GM21528 (cell line): ENCODE data around the gene PODXL2.
A peak's percentile ranks its signal among the peaks of the same experiment; 100 is the strongest.
"Not testable (repeated sequence)": the region's sequence is repeated elsewhere in the genome, so short reads cannot be mapped to it uniquely, and the experiment has no call there.

Source experiments
- ATAC-seq: cut with Tn5 transposase; IDR thresholded peaks from one replicate; pipeline ENCODE4 v1.9.1; 2021; ENCODE audit warnings: mild to moderate bottlenecking, moderate library complexity; ENCODE audit not compliant: unreplicated experiment, low FRiP score

Gene PODXL2

DNA sequence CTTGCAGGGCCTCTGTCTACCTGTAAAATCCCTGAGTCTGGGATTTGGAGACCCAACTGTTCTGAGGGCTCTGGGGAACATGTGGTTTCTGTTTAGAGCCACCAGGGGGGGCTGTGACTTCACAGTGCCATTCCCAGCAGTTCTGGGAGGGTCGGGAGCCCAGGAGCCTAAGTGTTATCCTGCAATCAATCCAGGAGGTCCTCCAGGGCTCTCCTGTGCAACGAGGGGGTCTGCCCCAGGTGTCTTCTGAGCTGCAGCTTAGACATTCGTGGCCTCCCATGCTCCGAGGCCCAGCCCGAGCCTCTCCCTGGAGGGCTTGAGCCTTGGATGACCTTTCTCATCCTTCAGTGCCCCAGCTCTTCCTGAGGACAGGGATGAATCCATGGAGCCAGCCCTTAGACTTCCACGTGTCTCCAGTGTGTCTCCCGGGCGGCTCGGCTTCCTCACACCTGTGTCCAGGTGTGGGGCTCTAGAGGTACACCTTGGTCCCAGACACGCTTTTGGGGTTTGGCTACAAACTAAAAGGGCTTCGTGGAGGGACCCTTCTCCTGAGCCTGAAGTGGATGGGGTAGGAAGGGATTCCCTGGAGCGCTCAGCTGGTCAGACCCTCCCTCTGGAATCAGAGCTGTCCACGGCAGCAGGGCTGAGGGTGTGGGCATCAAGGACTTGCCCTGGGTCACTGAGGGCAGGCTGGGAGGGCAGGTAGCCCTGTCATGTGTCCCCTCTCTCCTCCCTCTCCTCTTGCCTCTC, 23.4 kb downstream of the PODXL2 start:
- ATAC-seq, result no peak

DNA sequence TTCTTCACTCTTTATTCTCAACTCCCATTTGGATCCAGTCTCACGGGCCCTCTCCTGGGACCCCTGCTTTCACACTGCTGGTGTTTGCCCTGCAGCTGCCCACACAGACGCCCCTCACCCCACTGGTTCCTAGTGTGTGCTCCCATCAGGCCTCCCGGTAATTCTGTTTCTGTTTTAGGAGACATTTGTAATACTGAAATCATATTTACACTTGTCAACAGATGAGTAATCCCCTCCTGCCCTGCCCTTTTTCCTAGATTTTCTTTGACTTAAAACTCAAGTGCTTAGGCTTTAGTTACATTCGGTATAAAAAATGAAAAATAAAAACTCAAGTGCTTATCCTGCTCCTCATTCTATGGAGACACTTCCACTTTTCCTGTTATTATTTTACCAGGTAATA, 25.4 kb downstream of the PODXL2 start:
- no peak for ATAC-seq

DNA sequence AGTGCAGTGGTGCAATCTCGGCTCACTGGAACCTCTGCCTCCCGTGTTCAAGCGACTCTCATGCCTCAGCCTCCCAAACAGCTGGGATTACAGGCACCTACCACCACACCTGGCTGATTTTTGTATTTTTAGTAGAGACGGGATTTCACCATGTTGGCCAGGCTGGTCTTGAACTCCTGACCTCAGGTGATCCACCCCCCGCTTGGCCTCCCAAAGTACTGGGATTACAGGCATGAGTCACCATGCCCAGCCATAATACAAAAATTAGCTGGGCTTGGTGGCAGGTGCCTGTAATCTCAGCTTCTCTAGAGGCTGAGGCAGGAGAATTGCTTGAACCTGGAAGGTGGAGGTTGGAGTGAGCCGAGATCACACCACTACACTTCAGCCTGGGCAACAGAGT, 26.0 kb downstream of the PODXL2 start:
- ATAC-seq, result not testable (repeated sequence)

- ATAC-seq, result no peak
These were observed 26.7 kb downstream of the PODXL2 start for GRCh38 chr3:127655641-127656040.

DNA sequence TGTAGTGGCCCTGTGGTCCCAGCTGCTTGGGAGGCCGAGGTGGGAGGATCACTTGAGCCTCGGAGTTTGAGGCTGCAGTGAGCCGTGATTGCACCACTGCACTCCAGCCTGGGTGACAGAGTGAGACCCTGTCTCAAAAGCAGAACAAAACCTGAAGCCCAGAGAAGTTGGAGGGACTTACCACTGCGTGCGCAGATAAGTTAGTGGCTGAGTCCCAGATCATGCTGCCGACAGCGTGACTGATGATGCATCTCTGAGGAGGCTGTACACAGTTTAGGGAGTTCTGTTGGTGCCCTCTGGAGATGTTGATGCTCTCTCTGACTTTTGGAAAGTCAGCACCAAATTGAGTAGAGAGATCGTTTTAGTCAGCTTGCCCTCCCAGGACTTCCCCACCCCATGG, 27.9 kb downstream of the PODXL2 start:
- ATAC-seq, result no peak

GRCh38 chr3:127658234-127658633, 29.2 kb downstream of the PODXL2 start:
- no peak for ATAC-seq

- no peak for ATAC-seq
These were observed 31.8 kb downstream of the PODXL2 start for GRCh38 chr3:127660621-127661251.

DNA sequence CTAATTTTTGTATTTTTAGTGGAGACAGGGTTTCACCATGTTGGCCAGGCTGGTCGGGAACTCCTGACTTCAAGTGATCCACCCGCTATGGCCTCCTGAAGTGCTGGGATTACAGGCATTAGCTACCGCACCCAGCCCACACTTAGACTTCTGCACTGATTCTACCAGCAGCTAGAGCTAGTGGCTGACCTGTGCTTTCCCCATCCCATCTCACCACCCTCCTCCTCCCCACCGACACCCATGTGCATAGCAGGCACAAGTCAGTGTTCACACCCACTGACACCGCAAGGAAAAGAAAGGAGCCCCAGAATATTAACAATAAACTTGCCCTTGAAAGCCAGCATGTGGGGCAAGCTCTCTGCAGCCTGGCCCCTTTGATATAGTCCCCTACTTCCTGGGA, 32.6 kb downstream of the PODXL2 start:
- ATAC-seq, result no peak

DNA sequence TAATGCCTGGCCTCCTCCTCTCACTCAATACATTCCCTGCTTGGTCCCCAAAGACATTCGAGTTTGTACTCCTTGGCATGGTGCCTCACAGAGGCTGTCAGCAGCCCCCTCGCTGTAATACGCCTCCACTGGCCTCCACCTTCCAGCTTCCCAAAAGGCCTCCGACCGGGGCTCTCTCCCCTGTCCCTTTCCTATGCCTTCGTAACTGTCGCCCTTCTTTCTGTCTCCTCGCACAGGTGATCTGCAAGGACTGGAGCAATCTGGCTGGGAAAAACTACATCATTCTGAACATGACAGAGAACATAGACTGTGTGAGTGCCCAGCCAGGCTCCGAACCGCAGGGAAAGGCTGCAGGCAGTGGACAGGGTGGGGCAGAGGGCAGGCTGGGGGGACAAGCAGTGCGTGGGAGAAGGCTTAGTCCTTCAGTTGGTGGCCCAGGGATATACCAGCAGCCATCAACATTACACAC, 33.0 kb downstream of the PODXL2 start:
- no peak for ATAC-seq

- ATAC-seq, result no peak
These were observed 34.2 kb downstream of the PODXL2 start for GRCh38 chr3:127663151-127663550.

GRCh38 chr3:127665165-127665564, 36.2 kb downstream of the PODXL2 start:
- ATAC-seq, result no peak

- no peak for ATAC-seq
These were observed 36.6 kb downstream of the PODXL2 start for GRCh38 chr3:127665586-127665985.

GRCh38 chr3:127666676-127667075, 37.7 kb downstream of the PODXL2 start:
- ATAC-seq, result no peak

DNA sequence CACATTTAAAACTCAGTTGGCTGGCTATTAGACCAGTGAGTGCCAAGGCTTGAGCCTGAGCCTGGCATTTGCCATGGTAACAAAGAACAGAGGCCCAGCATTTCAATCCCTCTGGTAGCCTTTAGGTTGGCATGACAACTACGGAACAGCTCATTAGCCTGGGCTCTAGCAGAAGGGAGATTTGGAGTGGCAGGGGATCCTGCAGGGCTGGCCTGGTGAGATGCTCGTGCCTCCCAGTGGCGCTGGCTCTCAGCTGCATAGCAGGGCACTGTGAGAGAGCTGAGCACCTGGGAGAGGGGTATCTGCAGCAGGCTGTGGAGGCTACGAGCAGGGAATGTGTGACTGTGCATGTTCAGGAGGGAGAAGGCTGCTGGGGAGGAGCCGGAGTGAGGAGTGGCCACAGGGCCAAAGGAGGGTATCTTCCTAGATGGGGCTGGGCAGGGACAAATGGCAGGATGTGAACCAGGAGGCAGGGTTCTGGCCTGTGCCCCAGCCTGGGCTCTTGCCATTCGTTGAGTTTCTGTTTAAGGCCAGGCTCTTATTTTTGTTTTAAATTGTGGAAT, 38.2 kb downstream of the PODXL2 start:
- ATAC-seq, result no peak

DNA sequence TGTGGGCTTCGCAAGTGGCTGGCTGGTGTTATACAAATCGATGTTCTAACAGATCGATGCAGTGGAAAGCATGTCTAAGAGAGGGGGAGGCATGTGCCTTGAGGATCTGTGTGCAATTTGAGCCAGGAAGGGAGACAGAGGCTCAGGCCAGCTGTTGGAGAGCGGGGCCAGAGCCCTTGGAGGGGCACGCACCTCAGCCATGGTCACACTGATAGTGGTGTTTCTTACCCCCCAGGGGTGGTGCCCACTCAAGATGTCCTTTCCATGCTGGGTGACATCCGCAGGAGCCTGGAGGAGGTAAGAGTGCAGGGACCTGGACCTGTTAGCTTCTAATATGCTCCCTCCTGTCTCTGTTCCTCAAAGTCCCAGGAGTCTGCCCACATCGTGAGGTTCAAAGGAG, 39.9 kb downstream of the PODXL2 start:
- no peak for ATAC-seq

DNA sequence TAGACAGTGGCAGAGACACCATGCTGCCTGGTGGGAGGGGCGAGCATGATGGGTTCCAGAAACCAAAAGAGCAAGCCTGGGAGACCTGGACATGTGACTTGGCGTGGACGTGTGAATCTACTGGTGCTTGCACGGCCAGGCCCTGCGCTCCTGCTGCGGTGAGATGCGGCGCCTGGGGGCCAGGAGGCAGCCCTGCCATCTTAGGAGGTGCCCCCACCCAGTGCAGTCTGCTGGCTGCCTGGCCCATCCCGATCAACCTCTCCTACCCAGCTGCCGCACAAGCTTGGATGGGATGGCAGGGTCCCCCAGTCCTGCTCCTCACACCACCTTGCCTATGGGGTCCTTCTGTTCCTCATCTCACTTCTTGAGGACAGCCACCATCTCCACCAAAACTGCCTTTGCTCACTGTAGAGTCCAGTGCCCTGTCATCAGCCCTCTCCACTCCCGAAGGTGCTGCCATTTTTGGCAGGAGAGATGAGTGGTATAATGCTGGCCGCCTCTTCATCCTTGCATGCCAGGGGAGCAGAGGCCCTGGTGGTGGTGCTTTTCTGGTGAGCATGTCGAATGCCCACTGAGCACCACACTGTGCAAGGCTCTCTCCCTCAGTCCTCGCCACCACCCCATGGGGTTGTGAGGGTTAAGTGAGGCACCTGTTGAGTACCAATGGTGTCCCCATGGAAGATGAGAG, 40.7 kb downstream of the PODXL2 start:
- ATAC-seq, result no peak

DNA sequence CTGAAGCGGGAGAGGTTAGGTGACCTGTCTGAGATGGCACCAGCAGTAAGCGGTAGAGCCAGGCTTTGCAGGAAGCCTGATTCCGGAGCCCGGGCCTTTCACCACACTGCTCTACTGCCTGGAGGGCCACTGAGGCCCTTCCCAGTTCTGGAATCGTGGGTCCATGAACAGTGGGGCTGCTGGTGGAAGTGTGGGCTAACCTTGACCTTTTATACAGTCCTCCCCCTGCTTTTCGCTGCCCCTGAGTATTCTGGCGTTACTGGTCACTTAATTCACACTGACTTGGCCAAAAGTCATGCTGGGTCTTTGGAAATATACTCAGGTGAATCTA, 41.2 kb downstream of the PODXL2 start:
- ATAC-seq, result no peak

DNA sequence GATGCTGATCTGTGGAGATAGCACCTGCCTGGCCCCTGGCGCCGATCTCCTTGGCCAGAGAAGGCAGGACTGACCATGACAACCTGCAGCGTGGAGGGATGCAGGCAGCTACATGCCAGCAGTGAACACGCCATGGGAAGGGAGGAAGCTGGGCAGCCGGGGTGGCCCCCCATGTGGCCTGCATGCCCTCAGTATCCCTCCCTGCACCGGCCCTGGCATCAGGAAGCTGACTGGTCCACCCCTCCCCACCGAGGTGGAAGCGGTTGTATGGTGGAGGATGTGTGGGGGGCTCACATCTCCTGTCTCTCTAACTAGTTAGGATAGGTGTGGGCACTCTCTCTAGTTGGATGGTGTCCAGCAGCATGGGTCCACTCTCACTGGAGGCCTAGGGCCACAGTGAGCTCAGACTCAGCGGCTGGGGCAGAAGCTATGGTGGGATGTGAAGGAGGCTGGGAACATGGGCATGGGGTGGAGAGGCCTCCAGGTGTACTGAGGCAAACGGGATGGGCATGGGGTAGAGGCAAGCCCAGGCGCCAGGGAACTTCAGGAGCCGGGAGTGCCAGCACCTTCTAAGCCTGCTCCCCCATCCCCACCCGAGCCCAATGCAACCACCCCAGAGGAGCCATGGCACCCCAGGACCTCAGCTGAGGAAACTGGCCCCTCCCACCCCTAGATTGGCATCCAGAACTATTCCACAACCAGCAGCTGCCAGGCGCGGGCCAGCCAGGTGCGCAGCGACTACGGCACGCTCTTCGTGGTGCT, 42.0 kb downstream of the PODXL2 start:
- no peak for ATAC-seq

- peak; percentile 25 for ATAC-seq
These were observed 42.8 kb downstream of the PODXL2 start for GRCh38 chr3:127671523-127672428.
